GM04503 (cell line): ENCODE measurements around the gene ERBB4.
"Not testable (repeated sequence)": the region's sequence is repeated elsewhere in the genome, so short reads cannot be mapped to it uniquely, and the experiment has no call there.

ENCODE experiments used
- DNase-seq: peaks from one replicate; pipeline ENCODE4 v3.0.0-alpha.2; 2012; ENCODE audit warnings: low read depth

The ERBB4 gene

GRCh38 chr2:211721874-211722273 is 816.7 kb downstream of the ERBB4 start:
- not testable (repeated sequence) for DNase-seq

- no peak for DNase-seq
These were observed 829.2 kb downstream of the ERBB4 start for GRCh38 chr2:211709389-211709788.

- DNase-seq, result no peak
These were observed 845.9 kb downstream of the ERBB4 start for GRCh38 chr2:211692689-211693088.

DNA sequence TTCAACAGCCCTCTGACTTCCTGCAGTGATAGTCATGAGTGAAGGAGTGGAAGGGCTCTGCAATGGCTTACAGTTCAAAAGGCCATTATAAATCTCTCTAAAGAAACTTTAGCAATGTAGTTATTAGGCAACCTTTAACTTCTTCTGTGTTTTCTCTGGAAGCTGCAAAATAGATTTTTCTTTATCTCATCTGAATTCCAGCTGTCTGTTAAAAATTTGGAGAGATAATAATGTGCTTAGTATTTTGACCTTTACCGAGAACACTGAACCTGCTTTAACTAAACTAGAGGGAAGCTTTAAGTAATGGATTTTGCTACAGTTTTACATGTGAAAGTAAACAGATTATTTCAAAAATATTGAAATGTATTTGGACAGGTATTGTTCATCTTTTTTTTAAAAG is 847.9 kb downstream of the ERBB4 start:
- no peak for DNase-seq

DNA sequence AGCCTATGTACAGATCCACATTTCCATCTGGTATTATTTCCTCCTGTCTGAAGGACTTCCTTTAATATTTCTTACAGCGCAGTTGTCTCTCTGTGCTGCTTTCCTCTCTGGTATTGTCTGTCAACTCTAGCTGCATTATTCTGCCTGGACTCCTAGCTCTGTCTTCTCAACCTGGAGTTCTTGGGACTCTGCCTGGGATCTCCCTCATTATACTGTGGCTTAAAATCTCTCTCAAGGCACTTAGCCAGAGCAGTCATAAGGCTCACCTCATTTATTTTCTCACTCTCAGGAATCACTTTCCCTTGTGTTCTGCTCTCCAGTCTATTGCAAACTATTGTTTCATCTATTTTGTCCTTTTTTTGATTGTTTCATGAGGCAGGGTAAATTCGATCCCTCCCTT is 850.4 kb downstream of the ERBB4 start:
- no peak for DNase-seq

DNA sequence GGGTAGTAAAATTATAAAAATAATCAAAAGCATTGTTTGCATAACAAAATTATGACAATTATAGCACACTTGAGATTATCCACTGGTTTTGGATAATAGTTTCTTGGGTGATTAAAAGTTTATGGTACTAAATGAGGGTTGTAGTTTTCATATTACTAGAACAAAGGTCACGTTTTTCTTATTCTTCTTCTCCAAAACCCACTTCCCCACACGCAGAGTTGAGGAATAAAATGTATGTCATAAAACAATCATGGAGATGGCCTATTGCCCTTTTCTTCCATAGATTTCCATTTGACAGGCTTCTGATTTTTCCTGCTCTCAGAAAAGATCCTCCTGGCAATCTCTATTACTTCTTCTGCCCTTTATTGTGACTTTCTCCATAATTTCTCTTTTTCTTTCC is 863.9 kb downstream of the ERBB4 start:
- DNase-seq, result no peak

- no peak for DNase-seq
These were observed 865.3 kb downstream of the ERBB4 start for GRCh38 chr2:211673133-211673905.

DNA sequence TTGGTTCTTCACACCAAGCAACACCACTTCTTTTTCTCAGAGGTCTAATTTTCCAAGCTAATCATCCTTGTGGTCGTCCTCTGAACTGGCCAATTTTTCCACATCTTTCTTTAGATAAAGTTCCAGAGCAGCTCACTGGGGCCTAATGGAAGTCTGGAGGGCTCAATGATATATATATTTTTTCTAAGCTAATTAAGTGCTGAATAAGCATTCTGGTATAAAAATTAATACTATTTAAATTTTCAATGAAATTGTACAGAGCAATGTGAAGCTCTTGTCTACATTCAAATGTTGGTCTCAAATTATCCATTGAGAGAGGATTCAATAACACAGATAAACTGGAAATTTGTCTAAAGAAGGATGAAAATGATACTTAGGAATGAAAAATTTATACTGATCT is 866.6 kb downstream of the ERBB4 start:
- DNase-seq, result no peak

DNA sequence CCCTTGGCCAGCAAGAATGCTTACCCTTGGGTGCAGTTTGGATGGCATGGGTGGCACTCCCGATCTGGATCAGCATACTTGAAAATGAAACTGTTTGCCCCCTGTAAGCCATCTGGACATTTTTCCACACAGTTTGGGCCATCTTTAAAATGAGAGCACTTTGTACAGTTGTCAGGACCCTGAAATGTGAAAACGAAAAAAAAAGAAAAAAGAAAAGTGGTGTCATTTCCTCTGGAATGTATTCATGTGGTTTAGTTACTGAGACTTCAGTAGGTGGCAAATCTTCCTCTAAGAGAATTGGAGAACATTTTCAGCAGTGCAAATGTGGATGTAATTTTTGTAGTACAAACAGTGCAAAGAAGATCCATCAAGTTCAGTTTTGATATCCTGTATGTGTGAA is 873.3 kb downstream of the ERBB4 start:
- no peak for DNase-seq

DNA sequence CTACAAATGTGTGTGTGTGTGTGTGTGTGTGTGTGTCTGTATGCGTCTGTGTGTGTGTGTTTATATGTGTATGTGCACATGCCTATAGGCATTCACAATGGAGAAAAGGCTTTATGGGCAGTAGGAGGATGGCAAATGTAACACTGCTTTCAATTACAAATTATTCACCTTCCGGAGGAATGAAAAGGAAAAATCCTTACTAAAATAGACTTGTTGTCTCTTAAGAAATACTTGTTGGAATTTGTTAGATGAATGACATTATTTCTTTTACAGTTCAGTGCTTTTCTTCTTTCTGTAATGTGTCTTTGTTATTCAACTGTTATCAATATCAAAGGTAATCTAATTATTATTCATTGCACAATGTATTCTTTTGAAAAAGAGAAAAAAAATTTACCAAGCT is 874.3 kb downstream of the ERBB4 start:
- no peak for DNase-seq

DNA sequence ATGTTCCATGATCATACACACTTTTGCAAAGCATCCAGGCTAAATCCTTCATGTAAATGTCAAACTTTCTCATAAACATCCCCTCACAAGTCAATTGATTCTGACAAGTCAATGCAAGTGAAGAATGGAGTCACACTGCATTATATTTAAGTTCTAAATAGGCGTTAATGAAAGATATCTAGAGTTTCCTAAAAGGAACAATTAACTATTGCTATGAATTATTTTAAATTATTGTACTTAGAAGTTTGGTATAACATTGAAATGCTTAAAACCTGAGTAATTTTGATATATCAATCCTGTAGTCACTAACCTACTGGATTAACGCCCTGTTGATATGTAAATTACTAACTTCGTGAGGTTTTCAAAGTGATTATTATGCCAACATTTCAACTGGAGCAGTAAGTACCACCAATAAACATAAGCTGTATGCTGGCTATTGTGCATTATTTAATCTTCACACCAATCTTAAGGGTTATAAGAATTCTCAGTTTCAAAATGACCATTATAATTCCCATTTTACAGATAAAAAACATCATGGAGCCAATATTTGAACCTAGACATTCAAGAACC is 884.3 kb downstream of the ERBB4 start:
- no peak for DNase-seq

DNA sequence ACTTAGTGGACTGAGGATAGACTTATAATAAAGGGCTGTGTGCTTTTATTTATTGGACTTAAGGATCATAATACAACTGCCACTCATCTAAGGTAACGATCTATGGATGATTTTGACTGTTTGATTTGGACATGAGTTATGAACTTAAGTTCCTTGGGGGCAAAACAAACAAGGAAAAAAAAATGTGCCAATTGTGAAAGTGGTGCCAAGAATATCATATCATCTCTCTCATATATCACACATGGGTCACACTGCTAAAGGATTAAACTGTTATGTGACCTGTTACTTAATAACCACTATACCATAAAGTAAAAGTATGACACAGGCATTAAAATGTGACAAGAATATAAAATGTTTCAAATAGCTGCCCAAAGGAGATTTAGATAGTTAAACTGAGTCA is 886.3 kb downstream of the ERBB4 start:
- no peak for DNase-seq

DNA sequence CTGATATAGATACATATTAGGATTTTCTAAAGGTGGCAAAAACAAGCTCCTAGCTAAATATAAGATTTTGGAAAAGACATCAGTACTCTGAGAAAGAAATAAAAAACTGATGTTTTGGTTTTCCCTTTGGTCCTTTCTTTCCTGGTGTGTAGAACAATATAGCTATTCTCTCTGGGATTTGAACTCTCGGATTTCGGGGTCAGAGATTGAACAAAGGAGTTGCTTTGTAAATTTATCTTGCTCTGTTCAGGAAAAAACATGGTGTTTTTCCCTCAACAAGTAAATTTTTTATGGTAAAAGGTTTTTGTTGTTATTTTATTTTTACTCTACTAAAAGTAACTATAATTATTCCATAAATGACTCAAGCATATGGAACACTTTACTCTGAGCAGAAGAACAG is 889.3 kb downstream of the ERBB4 start:
- DNase-seq, result no peak

- no peak for DNase-seq
These were observed 907.1 kb downstream of the ERBB4 start for GRCh38 chr2:211631503-211631902.

- DNase-seq, result no peak
These were observed 915.5 kb downstream of the ERBB4 start for GRCh38 chr2:211623096-211623495.

GRCh38 chr2:211620986-211621385 is 917.6 kb downstream of the ERBB4 start:
- DNase-seq, result no peak

DNA sequence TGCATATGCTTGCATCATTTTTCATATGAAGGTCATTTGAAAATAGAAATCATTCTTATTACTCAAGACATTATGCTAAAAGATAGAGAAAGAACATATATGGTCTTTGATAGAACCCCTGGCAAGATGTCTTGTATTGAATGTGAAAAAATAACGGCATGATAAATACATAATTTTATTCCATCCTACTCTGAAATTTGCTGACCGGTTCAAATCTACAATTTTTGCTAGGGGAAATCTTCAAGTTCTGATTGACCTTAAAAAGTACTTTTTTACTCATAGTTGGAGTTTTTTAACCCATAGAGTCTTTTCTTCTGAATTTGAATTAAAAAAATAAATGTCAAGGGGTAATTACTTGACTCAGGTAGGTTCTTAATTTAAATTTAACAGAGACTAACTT is 920.8 kb downstream of the ERBB4 start:
- no peak for DNase-seq

DNA sequence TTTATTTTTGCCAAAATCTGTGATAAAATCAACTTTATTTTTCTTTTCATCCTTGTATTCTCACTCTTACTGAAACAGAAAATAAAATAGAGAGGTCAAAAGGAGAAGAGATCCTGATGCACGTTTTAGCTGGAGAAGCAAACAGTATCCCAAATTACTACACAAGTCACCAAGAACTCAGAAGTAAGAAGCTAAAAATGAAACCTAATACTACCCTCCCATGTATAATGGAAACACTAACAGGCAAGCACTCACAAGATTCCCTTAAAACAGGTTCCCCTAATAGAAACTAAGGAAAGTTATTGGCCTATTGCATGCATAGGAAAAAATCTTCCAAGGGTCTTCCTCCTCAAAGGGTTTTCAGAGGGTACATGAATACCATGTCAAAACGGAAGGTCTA is 927.0 kb downstream of the ERBB4 start:
- no peak for DNase-seq

DNA sequence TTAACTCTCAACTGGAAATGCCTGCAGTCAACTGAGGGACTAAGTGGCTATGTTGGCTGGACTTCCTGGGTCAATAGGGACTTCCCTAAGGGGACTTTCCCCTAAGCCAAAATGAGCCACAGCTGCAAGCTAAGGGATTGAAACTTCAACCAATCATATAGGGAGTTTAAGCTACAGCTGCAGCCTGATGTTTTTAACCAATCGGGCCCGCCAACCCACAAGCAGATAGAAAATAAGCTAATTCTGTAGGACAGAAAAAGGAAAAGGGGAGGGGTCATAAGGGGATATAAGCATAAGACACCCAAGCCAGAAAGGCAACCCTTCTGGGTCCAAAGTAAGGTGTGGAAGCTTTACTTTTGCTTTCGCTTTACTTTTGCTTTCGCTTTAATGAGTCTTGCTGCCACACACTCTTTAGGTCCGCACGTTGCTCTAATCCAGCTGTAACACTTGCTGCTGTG is 927.5 kb downstream of the ERBB4 start:
- DNase-seq, result no peak

DNA sequence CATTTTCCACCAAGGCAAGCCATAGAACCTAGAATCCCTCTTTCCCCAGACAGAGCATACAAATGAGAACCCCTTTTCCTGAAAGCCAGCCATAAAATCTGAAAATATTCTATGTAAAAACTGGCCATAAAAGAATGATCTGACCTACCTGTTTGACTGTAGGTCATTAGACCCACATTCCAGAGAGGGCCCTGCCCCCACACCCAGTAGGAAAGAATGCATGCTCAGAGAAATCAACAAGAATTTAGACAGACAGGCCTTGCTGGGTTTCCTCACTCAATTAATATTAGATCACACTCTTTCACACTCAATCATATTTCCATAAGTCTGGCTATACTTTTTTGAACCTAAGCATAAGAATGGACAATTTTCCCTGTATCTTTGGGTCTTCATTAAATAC is 929.5 kb downstream of the ERBB4 start:
- DNase-seq, result no peak

DNA sequence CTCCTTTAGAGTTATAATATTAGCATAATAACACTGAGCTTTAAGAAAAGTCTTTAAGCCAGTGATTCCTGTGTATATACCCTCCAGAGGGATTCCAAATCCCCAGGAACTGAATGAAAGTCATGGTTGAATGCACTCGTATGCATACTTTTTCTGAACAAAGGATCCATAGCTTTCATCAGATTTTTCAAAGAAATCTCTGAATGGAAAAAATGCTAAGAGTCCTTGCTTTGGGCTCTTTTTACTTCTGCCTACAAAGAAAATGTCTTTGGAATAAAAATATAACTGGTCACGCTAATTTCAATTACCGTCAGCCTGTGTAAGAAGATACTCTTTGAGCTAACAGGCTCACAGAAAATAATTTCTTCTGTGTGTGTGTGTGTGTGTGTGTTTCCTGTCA is 939.5 kb downstream of the ERBB4 start:
- no peak for DNase-seq

DNA sequence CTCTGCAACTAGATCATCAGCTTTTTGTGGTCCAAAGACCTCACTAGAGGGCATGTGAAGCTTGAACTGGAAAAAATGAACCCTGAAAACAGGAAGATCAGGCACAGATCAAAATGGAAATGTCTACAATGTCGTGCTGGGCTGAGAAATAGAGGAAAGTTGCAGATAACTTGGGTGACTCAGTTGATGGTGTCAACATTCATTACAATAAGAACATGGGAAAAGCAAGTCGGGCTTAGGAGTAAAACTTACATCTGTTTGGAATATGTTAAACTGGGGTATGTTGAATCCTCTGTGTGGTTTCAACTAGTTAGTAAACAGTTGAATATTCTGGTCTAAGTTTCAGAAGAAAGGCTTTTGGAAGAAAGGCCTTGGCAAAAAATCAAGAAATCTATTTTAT is 940.4 kb downstream of the ERBB4 start:
- no peak for DNase-seq

GRCh38 chr2:211592006-211592405 is 946.6 kb downstream of the ERBB4 start:
- DNase-seq, result not testable (repeated sequence)

- DNase-seq, result no peak
These were observed 947.2 kb downstream of the ERBB4 start for GRCh38 chr2:211591426-211591825.
